ENCODE results near the gene CACNB2.

CACNB2 gene

GRCh38 chr10:18297659-18298058 is 157.4 kb downstream of the CACNB2 start:
- DNase-seq = no peak

DNA sequence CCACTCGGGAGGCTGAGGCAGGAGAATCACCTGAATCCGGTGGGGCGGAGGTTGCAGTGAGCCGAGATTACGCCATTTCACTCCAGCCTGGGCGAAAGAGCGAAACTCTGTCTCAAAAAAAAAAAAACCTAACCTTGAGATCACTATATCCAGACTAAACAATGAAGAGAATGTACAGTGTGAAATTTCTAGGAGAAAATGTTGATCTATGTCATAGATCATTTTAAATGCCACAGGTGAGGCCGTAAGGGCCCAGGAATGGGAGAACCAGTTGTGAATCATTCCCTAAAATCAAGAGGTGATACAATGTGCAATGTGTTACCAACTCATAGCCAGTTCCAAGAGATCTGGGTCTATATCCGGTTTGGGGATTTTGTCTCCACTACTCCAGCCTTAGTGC is 158.0 kb downstream of the CACNB2 start:
- DNase-seq = no peak

- peak; percentile 64 for DNase-seq
Measured at GRCh38 chr10:18303851-18304801, 163.9 kb downstream of the CACNB2 start.

DNA sequence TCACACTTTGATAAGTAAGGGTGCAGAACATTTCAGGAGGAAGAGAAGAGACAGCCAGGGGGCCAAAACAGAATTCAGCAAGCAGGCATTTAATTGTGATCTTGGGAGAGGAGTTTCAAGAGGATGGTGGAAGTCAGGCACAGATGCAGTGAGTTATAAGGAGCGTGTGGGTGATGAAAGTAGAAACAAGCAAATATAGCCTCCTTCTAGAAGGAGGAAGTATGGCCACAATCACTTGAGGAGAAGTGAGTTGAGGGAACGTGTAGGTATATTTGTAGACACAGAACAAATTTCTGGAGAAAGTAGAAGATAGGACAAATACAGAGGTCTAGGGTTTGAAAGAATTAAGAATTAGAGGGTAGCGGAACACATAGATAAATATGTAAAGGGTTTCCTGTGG is 165.8 kb downstream of the CACNB2 start:
- DNase-seq = peak; percentile 20

- no peak for DNase-seq
Measured at GRCh38 chr10:18308600-18308999, 168.4 kb downstream of the CACNB2 start.

DNA sequence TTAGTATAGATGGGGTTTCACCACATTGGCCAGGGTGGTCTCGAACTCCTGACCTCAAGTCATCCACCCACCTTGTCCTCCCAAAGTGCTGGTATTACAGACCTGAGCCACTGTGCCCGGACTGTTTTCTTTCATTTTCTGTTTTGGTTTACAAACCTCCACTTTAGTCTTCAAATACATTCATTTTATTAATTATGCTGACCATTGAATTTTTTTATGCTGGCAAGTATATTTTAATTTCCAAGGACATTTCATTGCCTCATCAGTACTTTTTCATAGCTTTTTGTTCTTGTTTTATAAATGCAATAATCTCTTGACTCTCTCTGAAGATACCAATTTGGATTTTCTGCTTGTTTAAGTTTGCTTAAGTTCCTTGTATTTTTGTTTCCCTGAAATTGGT is 170.5 kb downstream of the CACNB2 start:
- DNase-seq = no peak

DNA sequence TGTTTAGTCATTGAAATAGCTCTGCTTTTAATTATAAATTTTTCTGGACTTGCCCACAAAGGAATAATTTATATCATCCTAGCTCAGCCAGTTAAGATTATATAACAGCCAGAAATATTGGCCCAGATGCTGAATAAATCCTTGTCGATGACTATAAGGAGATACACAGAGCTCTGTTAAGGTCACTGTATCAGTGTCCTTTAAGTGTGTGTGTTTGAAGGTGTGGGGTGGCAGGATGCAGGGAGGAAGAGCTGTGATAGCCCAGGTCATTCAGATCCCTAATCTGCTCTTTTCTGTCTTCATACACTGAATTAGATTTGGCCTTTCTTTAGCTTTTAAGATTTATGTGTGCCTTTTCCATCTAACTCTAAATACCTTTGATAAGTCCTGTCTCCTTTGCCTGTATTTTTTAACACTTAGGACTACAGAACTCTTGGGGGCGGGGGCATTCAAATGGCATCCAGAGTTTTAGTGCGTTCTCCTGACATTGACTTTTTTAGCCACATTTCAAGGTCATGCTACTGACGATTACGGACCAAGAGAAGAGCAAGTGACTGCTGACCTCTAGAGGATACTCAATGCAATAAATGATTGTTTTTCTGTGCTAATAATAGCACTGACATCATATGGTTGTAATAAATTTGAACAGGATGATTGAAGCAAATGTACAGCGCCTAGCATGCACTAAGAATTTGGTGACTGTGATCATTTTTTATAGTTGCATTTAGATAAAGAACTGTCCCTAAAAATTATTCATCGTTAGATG is 172.3 kb downstream of the CACNB2 start:
- peak; percentile 69 for DNase-seq

GRCh38 chr10:18313140-18313530 is 172.9 kb downstream of the CACNB2 start:
- no peak for DNase-seq

GRCh38 chr10:18313626-18314025 is 173.4 kb downstream of the CACNB2 start:
- no peak for DNase-seq

DNA sequence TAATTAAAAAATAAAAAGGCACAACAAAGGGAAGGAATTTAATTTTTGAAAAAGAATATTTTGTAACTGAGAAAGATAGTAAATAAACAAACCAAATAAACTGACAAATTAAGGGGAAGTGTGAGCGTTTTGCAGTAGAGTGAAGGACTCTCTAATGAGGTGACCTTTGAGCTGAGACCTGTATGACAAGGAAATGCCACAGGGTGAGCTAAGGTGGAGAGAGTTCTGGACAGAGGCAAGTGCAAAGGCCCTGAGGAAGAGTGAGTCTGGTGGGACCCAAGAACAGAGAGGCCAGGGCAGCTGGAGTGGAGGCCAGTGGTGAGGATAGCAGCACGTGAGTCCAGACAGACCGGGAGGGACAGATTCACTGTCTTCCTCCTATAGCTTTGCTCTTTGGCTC is 179.4 kb downstream of the CACNB2 start:
- no peak for DNase-seq

- DNase-seq = no peak
Measured at GRCh38 chr10:18321371-18321770, 181.1 kb downstream of the CACNB2 start.

- DNase-seq = no peak
Measured at GRCh38 chr10:18323916-18324315, 183.7 kb downstream of the CACNB2 start.

DNA sequence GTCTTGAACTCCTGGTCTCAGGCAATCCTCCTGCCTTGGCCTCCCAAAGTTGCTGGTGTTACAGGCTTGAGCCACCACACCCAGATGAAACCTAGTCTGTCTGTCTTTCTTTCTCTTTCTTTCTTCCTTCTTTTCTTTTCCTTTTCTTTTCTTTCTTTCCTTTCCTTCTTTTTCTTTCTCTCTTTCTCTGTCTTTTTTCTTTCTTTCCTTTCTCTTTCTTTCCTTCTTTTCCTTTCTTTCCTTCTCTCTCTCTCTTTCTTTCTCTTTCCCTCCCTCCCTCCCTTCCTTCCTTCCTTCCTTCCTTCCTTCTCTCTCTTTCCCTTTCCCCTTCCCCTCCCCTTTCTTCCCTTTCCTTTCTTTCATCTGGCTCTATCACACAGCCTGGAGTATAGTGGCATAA is 185.2 kb downstream of the CACNB2 start:
- DNase-seq = no peak

GRCh38 chr10:18325889-18326531 is 185.8 kb downstream of the CACNB2 start:
- no peak for DNase-seq

DNA sequence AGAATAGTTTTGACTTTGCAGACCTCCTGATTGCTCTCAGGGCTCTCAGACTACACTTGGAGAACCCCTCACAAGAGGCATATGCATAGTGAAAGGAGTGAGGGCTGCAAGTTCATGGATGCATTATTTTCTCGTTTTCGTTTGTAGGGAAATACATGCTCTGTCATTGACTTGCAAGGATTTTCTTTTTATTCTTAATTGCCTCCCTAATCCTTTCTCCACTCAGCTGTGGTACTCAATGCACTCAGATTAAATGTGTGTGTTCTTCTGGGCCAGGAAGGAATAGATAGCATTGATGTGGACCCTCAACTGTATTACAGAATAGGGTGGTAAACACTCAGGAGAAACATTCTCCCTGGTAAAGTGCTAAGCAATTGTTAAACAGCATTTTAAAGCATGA is 188.7 kb downstream of the CACNB2 start:
- DNase-seq = no peak

DNA sequence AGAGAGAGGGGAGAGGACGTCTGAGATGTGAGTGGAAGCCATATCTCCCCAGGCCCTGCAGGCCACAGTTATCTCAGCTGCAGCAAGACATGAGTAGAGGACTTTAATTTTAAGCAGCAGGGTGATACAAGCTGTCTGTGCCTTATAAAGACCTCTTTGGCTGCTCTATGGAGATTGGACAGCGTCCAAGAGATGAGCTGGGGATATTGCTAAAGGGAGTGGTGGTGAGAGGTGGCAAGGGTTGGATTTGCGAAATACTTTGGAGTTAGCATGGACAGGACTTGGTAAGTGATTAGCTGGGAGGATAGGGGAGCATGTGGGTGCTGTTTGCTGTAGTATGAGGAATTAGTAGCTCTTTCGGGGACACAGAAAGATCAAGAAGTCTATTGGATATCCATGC is 191.8 kb downstream of the CACNB2 start:
- peak; percentile 10 for DNase-seq

DNA sequence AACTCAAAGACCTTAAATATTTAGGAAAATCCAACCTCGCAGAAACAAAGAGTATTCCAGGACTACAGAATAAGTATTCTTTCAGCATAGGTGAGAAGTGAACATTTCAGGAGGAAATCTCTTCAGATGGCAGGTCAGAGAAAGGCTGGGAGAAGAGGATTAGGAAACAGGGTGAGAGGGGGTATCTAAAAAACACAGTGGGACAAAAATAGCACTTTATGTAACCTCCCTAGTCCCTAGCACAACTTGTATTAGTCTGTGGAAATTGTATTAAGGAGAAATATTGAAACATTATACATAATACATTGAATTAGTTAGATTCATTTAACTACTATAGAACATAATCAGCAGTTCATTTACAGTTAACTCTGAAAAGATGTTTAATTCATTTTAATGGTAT is 192.3 kb downstream of the CACNB2 start:
- no peak for DNase-seq

- DNase-seq = no peak
Measured at GRCh38 chr10:18333621-18334020, 193.4 kb downstream of the CACNB2 start.

DNA sequence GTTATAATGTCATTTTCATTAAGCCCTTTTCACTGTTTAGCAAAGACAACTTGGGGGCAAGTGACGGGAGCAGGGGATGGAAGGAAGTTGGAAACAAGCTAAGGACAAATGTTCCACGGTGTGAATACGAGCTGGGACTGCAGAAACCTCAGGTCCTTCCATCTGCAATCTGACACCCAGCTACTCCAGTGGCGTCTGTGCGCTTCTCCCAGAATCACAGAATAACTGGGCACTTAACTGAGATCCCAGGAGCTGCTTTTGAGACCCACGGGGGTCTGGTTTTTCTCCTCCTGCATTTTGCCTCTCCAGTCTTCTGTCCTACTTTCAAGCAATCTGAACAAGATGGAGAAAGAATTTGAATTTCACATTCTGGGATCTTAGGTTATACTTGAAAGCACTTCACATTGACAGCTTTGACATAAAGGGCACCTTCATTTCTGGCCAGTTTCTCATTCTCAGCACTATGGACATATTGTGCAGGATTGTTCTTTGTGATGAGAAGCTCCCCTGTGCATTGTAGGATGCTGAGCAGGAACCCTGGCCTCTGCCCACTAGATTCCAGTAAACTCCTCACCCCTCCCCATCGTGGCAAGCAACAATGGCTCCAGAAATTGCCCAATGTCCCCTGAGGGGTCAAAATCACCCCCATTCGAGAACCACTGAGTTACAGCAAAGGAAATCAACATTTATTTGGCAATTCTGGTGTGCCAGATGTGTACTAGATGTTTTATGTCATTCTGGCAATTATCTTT is 194.1 kb downstream of the CACNB2 start:
- no peak for DNase-seq

GRCh38 chr10:18340496-18341051 is 200.3 kb downstream of the CACNB2 start:
- DNase-seq = no peak

GRCh38 chr10:18341055-18341454 is 200.8 kb downstream of the CACNB2 start:
- DNase-seq = no peak

DNA sequence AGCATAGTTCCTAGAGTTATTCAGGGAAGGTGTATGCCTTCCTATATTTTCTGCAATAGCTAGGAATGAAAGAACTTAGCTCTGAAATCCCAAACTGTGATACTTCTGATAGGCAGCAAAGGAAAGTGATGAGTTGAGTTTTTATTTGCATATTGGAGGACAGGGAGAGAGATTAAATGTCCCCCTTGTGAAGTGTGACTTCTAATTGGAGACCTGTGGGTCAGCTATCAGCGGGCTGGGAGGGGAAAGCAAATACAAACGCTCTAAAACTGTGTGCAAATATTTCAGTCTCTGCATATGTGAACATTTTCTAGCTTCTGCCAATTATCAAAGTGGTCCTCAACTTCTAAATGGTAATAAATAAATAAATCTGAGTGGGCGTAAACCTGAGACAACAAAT is 203.3 kb downstream of the CACNB2 start:
- no peak for DNase-seq

DNA sequence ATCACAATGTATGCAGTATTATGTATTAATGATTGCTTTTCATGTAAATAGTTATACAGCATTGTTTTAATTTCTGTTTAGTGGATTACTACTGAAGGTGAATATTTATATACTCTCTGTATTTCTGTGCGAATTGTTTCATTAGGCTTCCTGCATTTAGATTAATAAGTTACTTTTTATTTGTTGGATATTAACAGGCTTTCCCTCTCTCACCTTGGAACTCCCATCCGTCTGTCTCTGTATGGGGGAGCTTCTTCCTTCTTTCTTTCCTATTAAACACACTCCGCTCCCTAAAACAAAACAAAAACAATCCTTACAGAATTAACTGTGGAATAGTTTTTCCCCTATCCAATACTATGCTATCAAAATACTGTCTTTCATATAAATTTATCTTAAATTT is 205.1 kb downstream of the CACNB2 start:
- no peak for DNase-seq
